HG03439 (cell line): ENCODE measurements around the gene TNFAIP8L3.
A peak's percentile ranks its signal among the peaks of the same experiment; 100 is the strongest.

ENCODE experiments used
- ATAC-seq: cut with Tn5 transposase; IDR thresholded peaks from one replicate; pipeline ENCODE4 v1.9.1; 2021; ENCODE audit warnings: mild to moderate bottlenecking, moderate library complexity; ENCODE audit not compliant: unreplicated experiment

Gene TNFAIP8L3

GRCh38 chr15:51090753-51091152, 4.0 kb downstream of the TNFAIP8L3 start:
- ATAC-seq = no peak

- ATAC-seq = no peak
Observed at GRCh38 chr15:51089699-51090453, 4.8 kb downstream of the TNFAIP8L3 start.

DNA sequence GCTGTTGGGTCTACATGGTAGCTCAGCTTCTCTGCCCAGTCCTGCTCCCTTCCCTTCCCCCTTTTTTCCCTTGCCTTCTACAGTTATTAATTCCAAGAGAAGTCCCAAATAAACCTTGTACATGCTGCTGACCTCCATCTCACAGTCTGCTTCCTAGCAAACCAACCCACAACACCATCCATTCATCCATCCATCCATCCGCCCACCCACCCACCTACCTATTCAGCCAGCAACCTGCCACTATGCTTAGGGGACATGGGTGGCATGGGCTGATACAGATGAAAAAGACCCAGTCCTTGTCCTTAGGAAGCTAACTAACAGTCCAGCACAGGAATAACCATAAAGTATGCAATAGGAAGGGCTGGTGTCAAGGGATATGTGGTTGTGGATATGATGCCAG, 5.7 kb downstream of the TNFAIP8L3 start:
- ATAC-seq = no peak

- ATAC-seq = no peak
Observed at GRCh38 chr15:51088585-51088984, 6.1 kb downstream of the TNFAIP8L3 start.

- ATAC-seq = no peak
Observed at GRCh38 chr15:51087513-51087912, 7.2 kb downstream of the TNFAIP8L3 start.

GRCh38 chr15:51086409-51086808, 8.3 kb downstream of the TNFAIP8L3 start:
- ATAC-seq = no peak

GRCh38 chr15:51085764-51086163, 8.9 kb downstream of the TNFAIP8L3 start:
- no peak for ATAC-seq

- ATAC-seq = no peak
Observed at GRCh38 chr15:51083641-51084166, 11.0 kb downstream of the TNFAIP8L3 start.

DNA sequence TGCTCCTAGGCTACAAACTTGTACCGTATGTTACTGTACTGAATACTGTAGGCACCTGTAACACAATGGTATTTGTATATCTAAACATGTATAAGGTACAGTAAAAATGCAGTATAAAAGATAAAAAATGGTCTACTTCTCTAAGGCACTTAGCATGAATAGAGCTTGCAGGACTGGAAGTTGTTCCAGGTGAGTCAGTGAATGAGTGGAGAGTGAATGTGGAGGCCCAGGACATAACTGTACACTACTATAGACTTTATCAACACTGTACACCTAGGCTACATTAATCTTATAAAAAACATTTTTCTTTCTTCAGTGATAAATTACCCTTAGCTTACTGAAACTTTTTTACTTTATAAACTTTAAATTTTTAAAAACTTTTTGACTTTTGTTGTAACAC, 12.5 kb downstream of the TNFAIP8L3 start:
- no peak for ATAC-seq

DNA sequence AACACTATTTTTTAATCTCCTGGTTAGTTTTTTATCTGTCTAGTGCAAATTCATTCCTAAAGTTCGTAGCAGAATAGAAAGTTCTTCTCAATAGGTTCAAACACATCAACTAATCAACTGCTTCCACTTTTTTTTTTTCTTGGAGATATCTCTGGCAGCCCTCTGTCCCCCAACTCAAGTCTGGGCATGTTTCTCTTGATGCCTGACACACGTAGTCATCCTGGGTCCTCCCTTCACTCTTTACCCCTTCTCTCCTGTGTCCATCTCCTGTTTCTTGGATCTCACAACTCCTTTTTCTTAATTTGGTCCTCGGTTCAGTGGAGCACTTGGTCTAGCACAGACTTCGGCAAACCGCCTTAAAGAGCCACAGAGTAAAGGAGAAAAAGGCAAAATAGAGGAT, 14.4 kb downstream of the TNFAIP8L3 start:
- ATAC-seq = no peak

- ATAC-seq = no peak
Observed at GRCh38 chr15:51079226-51079625, 15.5 kb downstream of the TNFAIP8L3 start.

- ATAC-seq = peak; percentile 62
Observed at GRCh38 chr15:51077221-51078153, 17.2 kb downstream of the TNFAIP8L3 start.

- ATAC-seq = no peak
Observed at GRCh38 chr15:51076524-51077220, 18.0 kb downstream of the TNFAIP8L3 start.

DNA sequence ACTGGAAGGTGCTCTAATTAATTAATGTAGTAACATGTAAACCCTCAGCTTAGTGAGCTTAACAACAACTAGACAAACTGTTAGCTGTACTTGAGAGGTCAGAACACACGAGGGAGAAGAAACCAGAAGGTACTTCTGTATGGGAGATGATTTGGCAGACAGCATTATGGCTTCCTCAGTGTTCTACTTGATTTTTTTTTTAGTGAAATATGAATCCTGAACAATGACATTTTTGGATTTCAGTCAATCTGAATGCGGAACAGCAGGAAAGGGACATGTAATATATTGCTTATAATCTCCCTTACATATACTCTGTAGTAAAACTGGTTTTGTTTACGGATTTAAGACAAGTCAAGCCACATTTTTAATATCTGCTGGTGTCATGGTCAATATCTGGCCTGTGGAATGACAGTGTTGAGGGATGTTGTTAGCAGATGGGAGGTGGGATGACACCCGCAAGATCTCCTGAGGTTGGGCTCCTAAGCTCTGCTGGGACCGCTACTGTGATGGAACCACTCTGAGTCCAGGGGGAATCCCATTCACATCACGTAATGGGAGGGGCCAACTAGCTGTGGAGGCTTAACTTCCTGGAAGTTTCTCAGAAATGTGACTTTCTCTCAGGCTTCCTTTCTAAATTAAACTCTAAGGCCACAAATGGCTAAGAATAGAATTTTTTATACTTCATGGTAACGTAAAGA, 18.7 kb downstream of the TNFAIP8L3 start:
- ATAC-seq = no peak

GRCh38 chr15:51075364-51075763, 19.3 kb downstream of the TNFAIP8L3 start:
- no peak for ATAC-seq

DNA sequence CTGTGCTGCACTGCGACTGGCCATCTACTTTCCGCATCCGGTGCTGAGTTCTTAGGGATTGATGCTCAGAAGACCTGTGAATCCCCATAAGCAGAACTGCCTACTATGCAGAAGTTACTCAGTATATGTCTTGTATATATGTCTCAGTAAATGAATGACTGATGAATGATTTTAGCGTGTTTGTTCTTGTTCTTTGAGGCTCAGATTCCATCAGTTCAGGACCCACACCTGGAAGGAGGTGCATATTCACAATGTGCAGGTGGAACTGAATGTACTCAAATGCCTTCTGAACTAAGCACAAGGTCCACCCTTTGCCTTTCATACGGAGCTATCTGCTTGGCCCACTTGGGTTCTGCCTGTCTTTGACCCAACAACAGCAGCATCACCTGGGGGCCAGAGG, 19.8 kb downstream of the TNFAIP8L3 start:
- ATAC-seq = no peak

- no peak for ATAC-seq
Observed at GRCh38 chr15:51071578-51071977, 23.1 kb downstream of the TNFAIP8L3 start.

DNA sequence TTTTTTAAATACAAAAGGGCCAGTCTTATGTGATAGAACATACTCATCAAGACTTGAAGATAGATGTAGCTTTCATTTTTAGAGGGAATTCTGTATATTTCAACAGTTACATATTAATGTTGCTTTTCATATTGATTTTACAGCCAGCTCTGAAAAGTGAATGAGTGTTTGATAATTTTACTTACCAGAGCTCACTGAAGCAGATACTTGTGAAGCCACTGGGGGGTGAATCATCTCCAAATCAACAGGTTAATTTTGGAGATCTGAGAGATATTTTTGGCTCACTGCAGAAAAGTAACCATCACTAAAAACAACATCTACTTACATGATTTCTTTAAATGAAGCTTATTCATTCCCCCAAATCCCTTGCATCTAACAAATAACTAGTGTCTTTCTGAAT, 24.7 kb downstream of the TNFAIP8L3 start:
- no peak for ATAC-seq

DNA sequence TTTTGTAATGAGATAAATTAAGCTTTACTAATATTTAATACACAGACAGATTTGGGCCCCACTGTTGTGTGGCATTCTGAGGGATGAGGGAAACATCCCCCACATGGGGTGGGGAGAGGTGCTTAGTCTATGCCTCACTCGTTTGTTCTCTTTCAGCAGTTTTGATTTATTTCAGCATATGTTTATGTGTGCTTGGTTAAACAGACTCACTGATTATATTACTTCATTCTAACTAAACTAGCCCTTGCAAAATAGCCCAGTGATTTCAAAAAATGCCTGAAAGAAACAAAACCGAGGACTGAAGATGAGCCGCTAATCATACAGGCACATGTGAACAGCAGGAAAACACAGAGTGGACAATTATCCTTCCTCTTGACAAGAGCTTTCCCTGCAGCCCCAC, 27.2 kb downstream of the TNFAIP8L3 start:
- ATAC-seq = no peak

DNA sequence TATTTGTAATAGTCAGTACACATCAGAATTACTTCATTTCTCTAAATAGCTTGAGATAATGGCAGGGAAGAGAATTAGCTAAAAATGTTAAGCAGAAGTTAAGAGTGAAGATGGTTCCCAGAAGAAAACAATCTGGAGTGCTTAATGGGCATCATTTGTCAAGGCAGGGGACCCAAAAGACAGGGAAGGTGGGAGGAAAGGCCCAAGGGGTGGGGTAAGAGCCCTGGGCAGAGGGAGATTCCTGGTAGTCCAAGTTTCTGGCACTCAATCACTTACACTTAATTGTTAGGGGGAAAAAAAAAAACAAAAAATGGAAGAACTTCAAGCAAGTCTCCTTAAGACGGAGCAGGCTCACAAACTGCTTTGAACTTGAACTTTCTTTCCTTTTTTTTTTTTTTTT, 28.9 kb downstream of the TNFAIP8L3 start:
- no peak for ATAC-seq

- no peak for ATAC-seq
Observed at GRCh38 chr15:51065261-51065660, 29.4 kb downstream of the TNFAIP8L3 start.
